ENCODE data around the gene PMCH. TPM values are rescaled to one million over a fixed set of nuclear protein-coding genes. Genes with fewer than 3 reads are reported as not detected.

Gene PMCH
- total and polyA plus RNA-seq, 2 of the 8 experiments (the other 6 are each of a cell fraction or from before 2014, with no cell fraction given) = not detected

DNA sequence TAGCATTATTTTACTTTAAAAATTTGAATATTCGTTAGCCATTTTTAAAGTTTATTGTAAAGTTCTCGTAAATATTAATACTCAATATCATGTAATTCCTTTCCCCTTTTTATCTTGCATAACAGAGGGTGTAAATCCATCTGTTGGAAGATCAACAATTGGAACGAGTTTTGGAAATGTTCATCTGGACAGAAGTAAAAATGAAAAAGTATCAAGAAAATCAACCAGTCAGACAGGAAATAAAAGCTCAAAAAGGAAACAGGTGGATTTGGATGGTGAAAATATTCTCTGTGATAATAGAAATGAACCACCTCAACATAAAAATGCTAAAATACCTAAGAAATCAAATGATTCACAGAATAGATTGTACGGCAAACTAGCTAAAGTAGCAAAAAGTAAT lies 1.8 kb downstream of the PMCH start:
- ChIA-PET POLR2A (ENCODE audit: partially characterized antibody) (interaction anchor here (0.9 kb wide), 1 partner anchor 10 kb away, joined by 3 read pairs; no protein-coding TSS in a partner anchor), CTCF (ENCODE audit: partially characterized antibody) (no interaction called here)
- H2BK12ac ChIP-seq (ENCODE audit: low read depth, low read length) = no peak overlapping the region
- H3K4me2 ChIP-seq (ENCODE audit: insufficient read depth in 1 of 2, low read depth in 2 of 2, low read length in 2 of 2) = no peak overlapping the region
- no peak overlapping the region for H2AFZ ChIP-seq (ENCODE audit: low read length)
- H2BK120ac ChIP-seq (replicated peaks; ENCODE audit: low read depth, low read length) = no peak overlapping the region
- H2AK5ac ChIP-seq (ENCODE audit: low read depth, low read length) = no peak overlapping the region
- H4K5ac ChIP-seq (ENCODE audit: insufficient read length, low read depth, low read length) = no peak overlapping the region
- H3K23ac ChIP-seq (ENCODE audit: insufficient read length) = no peak overlapping the region
- FAIRE-seq = no peak
- H3K14ac ChIP-seq (ENCODE audit: insufficient read length) = no peak overlapping the region
- H3K9me3 ChIP-seq (ENCODE audit: insufficient read depth in 2 of 2, low read depth in 1 of 2, low read length in 1 of 2) = no peaks in the 10 kb centered on the region
- no peak overlapping the region for H2BK5ac ChIP-seq (ENCODE audit: low read depth, low read length)
- no peak overlapping the region for H3K18ac ChIP-seq (ENCODE audit: extremely low read depth, low read length)
- H3K79me1 ChIP-seq (ENCODE audit: low read depth, low read length) = no peaks in the 10 kb centered on the region
- WGBS, 2 experiments (ENCODE audit: extremely low coverage in 1 of 2, insufficient coverage in 1 of 2, insufficient read length in 1 of 2, insufficient replicate concordance in 2 of 2, low coverage in 1 of 2, low lambda C conversion rate in 2 of 2, missing lambda C conversion rate in 1 of 2) = 89% methylated on average over 4 of the region's 4 CpGs; no CpG with 5 or more reads in 1 of the 2 experiments
- no peak overlapping the region for H3K9ac ChIP-seq (replicated peaks in 1 of 4; ENCODE audit: extremely low read depth in 1 of 4, low read depth in 3 of 4, low read length in 3 of 4)
- no peaks in the 10 kb centered on the region for H3K4me1 ChIP-seq (replicated peaks in 1 of 4; ENCODE audit: control insufficient read depth in 3 of 4, insufficient read depth in 4 of 4, low read length in 3 of 4)
- no peak overlapping the region for H2BK20ac ChIP-seq (ENCODE audit: low read length)
- no peak overlapping the region for H2BK15ac ChIP-seq (ENCODE audit: low read length)
- H3K4ac ChIP-seq (replicated peaks; ENCODE audit: insufficient read length, low read depth, low read length) = no peak overlapping the region
- H3K79me2 ChIP-seq (ENCODE audit: control insufficient read depth in 1 of 2, insufficient read depth in 2 of 2, low read length in 2 of 2) = no peaks in the 10 kb centered on the region
- no peak overlapping the region for H4K8ac ChIP-seq (ENCODE audit: extremely low read depth, insufficient read depth, low read length)
- no peak overlapping the region for H4K91ac ChIP-seq (replicated peaks; ENCODE audit: insufficient read length, low read length)
- H3K36me3 ChIP-seq (ENCODE audit: control insufficient read depth in 2 of 4, insufficient read depth in 4 of 4, low read length in 3 of 4) = peaks cover 0 to 4% (median 1%) of the 10 kb centered on the region in 4 experiments; a peak in 2 of 8 replicates
- no peak overlapping the region for H3K27ac ChIP-seq (ENCODE audit: low read depth, low read length)
- no peaks in the 10 kb centered on the region for H3K23me2 ChIP-seq (ENCODE audit: low read depth, low read length)
- no peak overlapping the region for H3K4me3 ChIP-seq (ENCODE audit: extremely low read depth in 1 of 4, insufficient read depth in 2 of 4, low read depth in 3 of 4, low read length in 4 of 4)
- no peak for TF ChIP-seq CREB1 (IDR thresholded peaks at IDR 0.05)
- TF ChIP-seq TAF1 (IDR thresholded peaks at IDR 0.05; ENCODE audit: low read depth, low read length) = no peak
- no peaks in the 10 kb centered on the region for H4K20me1 ChIP-seq (replicated peaks in 1 of 2; ENCODE audit: control insufficient read depth in 1 of 2, insufficient read depth in 2 of 2, low read length in 2 of 2)
- H3K27me3 ChIP-seq (replicated peaks in 1 of 4; ENCODE audit: control insufficient read depth in 3 of 4, extremely low read depth in 1 of 4, insufficient read depth in 3 of 4, low read length in 3 of 4) = no peaks in the 10 kb centered on the region
- no peak overlapping the region for H3K56ac ChIP-seq (replicated peaks; ENCODE audit: insufficient read length, low read depth, low read length)
- no peak for DNase-seq (ENCODE audit: low read depth in 1 of 2, low spot score in 2 of 2)
